Stimulated activated CD8-positive, alpha-beta memory T cell treated with anti-CD3 and anti-CD28 coated beads, Interleukin-15, amount 100 ng/mL, for 1 hour (primary cell): Measurements from ENCODE around the gene SGCE.
A peak's percentile ranks its signal among the peaks of the same experiment; 100 is the strongest.

Source experiments
- DNase-seq: peaks from one replicate; pipeline ENCODE4 v3.0.0-alpha.2; 2020; ENCODE audit warnings: low read depth

Gene SGCE

DNA sequence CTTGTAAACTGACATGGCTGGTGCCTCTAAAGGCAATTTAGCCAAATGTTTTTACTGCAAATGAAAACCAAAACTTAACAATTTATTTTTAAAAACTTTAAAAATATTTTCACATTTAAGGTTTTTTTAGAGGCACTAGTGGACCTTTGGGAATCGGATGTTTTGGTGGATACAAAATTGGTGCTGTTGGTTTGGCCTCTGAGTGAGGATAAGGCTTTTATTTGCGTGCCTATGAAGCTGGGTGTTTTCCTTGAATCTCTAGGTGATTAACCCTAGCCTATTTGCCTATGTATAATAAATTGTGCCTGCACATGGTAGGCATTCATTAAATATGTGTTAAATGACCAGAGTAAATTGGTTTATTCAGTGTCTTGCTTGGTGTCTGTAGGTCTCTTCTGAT, 2.9 kb upstream of the SGCE start:
- DNase-seq = no peak

DNA sequence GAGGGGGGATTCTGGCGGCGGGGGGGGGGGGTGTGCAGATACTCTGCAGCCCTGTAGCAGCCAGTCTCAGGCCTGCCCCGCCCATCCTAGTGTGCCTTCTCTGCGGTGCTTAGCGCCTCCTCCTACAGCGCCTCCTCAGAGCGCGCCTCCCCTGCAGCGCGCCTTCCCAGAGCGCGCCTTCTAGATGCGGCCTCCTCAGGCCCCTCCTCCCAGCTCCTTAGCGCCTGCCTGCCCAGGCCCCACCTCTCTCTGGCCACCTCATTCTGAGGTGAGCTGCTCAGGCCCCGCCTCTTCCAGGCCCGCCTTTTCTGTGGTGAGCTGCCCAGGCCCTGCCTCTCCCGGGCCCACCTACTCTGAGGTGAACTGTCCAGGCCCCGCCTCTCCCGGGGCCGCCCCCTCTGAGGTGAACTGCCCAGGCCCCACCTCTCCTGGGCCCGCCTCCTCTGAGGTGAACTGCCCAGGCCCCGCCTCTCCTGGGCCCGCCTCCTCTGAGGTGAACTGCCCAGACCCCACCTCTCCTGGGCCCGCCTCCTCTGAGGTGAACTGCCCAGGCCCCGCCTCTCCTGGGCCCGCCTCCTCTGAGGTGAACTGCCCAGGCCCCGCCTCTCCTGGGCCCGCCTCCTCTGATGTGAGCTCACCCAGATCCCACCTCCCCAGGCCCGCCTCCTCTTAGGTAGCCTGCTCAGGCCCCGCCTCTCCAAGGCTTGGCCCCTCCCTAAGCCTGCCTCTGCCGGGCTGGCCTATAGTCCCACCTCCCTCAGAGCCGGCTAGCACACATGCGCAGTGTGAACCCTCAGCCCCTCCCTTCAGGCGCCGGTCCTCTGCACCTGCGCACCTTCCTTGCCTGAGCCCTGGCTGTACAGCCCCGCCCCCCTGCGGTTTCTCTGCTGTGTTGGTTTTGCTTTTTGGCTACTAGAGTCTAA, 2.1 kb upstream of the SGCE start:
- DNase-seq = peak; percentile 80

DNA sequence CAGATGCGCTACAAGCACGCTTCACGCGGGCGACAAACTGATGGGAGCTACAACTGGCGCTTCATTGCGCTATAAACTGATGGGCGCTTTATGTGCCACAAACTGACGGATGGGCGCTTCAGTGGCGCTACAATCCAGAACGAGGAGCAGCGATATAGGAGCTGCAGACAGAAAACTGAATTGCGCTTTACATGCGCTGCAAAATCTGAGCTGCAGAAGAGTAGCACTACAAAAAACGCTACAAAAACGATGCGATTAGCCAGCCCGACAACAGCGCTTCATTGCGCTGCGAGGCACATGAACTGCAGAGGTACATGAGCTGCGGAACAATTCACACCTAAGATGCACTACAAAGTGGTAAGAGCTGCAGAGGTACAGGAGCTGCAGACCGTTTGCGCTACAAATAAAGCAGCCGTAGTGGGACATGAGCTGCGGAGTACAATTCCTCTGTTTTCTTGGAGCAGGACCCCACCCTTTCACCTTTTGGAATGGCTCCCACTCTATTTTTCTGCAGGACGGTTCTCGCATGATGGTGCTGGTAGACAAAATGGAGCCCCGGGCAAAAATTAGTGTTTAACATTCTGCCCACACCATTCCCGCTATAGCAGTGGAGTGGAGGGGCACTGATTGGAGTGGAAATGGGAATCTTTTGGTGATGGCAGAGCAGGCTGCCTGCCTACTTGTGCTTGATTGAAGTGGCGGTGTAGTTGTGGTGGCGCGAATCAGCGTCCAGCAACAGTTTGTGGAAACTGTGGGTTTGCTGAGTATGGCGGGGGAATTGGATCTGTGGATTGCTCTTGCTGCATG, 1.2 kb upstream of the SGCE start:
- no peak for DNase-seq

DNA sequence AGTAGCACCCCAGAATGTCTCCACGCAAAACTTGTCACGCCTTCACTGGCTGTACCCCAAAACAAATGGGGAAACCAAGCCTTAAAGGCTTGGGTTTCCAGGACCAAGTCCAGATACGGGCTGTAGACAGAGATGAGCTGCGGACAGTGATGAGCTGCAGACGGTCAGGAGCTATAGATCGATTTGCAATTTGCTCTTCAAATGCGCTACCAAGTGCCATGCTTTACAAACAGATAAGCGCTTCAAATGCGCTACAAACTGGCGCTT, 658 bp upstream of the SGCE start:
- DNase-seq = no peak

DNA sequence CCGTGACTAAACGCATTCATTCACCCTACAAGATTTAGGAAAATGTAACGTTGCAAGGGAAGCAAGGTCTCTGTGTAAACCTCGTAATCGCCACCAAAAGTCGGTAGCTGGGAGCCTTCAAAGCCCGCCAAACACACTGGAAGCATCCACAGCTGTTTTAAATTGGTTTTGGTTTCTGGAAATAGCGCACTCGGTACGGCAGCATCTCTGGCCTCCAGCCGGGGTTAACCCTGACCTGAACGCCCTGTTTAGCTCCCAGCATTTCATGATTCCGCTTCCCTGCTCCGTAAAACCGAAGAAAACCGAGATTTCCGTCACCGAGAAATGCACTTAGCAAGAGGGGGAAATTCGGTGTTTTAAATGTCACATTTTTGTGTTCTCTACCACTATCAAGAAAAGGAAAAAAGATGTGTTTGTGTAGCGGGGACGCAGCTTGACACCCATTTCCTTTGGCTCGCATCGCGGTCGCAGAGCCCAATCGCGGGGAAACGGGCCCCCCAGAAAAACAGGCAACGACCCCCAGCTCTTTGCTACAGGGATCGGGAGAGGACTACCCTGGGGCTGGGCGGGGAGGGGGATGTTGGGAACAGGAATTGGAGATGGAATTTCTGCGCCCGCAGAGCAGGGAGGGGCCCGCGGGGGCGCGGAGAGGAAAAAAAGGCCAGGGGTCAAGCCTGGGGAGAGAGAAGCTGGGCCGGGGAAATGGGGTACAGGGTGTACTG, 646 bp downstream of the SGCE start:
- no peak for DNase-seq

DNA sequence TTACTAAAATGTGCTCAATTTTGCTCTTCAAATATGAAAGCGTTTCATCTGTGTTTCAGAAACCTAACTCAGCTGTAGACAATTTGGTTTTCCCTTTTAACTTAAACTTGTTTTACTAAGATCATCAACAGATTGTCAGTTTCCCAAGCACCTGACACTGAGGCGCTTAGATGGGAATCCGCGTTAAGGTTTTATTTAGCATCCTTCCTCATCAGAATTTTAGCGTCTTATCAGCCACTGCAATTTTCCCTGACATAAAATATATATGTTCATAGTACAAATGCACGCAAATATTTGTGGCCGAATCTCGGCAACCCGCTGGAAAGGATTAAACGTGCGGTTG, 1.2 kb downstream of the SGCE start:
- no peak for DNase-seq

DNA sequence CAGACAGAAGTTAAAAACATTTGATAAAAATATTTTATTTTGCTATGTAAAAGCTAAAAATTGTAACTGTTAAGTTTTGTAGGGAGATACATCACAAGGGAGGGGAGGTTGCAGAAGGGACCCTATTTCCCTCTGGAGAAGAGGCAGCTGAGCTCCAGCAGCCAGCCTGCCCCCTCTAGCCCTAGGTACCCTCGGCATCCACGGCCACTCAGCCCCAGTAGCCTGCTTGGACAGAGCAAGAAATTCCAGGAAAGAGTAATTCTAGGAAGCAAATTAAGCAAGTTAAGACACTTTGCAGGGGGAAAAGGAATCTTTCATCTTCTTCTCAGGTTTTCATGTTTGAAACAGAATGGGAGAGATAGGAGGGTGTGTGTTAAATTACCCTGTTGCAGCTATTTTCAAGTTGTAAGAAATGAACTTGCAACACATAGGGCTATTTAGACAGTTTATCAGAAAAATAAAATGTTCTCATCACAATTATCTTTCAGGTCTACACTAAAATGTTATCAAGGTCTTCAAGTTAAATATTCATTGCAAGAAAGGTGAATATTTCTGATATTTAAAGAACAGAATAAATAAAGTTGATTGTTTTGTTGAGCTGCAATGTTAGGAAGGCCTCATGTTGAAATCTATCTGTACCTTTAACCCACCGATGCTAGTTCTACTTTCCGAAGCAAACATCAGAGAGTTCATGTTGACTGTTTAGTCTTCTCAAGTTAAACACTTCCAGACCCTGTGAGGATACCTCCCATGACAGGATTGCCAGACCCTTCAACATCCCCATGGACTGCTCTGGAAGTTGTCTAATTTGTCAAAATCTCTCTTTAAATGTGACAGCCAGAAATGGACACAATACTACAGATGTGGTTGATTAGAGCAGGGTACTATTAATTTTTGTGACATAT, 5.5 kb downstream of the SGCE start:
- DNase-seq = no peak

DNA sequence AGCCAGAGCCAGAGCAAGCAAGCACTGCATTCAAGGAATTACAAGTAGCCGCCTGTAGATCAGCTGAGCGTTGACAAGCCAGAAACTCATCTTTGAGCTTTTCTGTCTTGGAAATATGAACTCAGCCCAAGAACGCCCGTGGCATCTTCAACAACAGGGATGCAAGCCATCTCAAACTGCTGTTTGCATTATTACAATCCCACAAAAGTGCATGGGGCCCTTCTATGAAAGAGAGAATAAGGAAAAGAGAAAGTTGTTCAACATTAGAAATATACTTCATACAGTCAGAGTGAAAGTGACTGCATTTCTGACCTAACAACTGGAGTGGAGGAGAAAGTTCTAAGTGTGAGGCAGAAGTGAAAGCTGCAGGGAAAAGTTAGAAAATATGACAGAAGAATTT, 6.5 kb downstream of the SGCE start:
- no peak for DNase-seq

DNA sequence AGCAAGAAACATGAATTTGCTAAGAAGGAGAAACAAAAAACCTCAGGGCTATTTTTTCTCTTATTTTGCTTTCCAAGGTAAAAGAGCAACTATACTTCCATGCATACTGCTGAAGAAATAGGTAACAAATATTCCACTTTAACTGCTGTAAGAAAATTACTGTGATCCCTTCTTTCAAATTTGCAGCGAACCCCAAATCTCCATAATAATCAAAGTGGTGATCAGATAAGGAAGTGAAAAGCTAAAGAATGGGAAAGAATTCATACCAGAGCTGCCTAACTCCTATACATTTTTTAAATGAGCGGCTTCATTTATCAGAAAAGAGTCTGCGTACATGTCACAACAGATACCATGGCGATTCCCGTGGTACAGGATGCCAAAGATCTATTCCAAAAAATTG, 7.2 kb downstream of the SGCE start:
- no peak for DNase-seq

DNA sequence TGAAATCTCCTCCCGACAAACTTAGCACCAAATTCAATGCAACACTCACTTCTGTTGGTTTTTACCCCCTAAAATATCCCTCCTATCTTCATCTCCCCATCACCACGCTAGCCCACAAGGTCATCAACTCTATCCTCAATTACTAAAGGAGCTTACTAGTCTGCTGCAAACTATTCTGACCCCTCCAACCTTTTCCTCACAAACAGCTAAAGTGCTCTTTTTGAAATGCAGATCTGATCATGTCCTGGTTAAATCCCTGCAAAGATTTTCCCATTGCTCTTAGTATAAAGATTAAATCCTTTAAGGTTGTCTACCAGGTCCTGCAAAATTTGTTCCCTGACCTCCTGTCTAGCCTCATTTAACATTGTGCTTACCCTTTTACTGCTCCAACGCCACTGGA, 8.6 kb downstream of the SGCE start:
- no peak for DNase-seq

DNA sequence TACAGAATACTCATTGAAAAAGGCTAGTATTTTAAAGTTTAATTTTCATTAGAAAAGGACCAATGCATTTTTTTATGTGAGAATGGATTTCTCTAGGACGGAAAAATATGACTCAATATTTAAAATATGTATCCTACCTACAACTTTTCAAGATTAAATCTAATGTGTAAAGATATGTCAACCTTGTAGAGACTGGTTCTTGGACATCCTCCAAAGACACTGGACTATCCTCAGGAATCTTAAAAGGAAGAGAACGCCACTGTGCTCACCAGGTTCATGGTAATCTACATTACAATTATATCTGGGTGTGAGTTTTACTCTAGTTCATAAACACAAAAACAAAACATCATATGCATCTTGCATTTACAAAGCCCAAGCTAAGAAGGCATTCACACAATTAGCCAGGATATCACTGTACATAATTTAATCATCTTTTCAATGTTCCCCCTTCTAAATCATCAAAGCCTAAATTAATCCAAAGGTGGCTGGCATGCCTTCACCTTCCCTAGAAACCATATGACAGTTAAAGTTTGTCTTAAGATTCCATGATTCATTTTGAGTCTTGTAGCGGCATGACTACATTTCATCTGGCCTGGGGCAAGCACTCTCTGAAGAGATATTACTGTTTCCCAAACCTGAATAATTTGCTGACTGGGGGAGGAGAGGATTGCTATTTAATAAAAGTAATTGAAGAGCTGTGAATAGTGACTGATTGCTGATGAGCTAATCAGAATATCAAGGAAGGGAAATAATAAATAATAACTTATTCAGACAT, 12.0 kb downstream of the SGCE start:
- no peak for DNase-seq

DNA sequence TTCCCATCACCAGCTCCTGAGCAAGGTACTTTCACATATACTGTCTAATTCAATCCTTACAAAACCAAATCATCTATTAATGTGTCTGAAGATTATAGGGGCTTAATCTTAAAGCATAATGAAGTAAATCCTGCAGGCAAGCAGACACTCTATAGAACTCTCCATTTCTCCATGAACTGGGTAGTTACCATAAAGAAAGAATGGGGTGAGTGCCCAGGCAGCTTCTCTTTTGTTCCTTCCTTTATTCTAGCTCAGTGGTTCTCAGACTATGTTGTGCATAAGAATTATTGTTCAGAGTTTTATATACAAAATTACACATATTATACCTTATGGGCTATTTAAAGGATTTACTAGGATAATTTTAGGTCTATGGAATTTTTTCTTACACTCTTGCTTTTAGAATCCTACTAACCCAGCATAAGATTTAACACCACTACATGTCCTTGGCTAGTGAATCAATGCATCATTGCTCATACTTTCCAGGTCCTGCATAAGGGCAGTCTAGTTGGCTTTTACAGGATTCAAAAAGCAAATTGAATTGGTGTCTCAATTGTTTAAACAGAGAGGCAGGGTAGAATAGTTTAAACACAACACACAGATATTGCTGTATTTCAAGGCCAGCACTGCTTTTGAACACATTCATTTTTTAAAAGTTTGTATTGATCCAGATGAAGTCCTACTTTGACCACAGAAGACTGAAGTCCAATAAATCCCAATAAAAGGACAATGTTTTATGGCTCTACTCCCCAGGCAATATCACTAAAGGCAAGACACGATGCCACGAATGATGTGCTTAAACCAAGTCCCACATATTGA, 12.9 kb downstream of the SGCE start:
- DNase-seq = no peak

DNA sequence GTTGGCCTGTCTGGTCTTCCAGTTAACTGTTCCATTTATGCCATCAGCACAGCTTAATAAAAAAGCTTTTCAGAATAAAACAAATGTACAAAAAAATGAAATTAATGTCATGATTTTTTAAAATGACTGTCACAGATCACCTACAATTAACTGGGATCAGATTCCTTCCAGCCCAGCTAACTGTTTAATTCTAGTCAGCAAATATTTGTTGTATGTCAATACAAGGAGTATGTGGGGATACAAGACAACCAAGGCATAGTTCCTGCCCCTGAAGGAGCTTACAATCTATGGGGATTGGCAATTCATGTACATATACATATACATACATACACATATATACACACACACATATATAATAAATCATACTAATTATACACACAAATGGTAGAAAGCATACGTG, 16.5 kb downstream of the SGCE start:
- DNase-seq = no peak

DNA sequence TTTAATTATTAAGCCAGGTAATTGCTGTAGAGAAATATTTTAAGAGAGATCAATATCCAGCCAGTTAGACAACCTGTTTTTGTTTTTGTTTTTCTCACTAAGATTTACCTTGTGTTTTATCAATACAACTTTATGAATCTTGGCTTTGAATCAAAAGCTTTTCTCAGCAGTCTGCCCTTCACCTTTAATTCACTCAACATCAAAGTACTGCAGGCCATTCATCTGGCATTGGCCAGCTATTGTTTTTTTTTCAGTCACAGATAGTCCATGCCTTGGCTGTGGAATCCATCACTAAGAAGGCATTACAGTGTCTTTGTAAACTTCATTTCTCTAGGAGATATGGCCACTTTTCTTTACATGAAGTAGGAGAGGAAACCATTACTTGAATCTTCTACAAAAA, 20.2 kb downstream of the SGCE start:
- no peak for DNase-seq

DNA sequence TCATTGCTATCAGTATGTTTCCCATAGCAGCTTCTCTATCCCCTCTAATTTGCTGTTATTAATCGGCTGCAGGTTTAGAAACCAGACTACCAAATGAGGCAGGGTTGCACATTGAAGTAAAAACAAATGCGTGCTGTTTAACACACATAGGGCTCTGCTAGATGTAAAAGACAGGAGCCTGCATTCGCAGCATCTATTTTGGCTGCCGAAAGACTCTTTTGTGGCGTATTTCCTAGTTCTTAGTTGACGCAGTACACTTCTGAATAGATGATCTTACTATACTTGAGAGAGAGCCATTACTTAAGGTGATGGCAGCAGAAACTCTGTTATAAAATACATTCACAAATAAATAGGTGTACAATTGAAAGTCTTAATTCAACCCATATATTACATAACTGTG, 21.4 kb downstream of the SGCE start:
- DNase-seq = no peak

DNA sequence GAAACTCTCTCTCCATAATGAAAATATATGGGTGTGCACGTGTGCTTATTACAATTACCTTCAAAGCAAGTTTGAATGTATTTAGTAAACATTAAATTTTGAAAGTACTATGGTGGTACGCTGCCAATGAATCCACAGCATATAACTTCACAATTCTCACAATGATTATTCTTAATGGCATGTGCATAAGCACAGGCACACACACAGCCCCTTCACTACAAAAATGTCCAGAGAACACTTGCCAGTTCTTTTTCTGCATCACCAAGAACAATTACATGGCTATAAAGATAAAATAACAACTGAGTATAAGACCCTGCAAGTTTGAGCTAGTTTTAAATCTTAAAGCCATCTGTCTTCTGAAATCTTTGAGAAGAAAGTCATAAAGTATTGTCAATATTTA, 22.2 kb downstream of the SGCE start:
- no peak for DNase-seq

DNA sequence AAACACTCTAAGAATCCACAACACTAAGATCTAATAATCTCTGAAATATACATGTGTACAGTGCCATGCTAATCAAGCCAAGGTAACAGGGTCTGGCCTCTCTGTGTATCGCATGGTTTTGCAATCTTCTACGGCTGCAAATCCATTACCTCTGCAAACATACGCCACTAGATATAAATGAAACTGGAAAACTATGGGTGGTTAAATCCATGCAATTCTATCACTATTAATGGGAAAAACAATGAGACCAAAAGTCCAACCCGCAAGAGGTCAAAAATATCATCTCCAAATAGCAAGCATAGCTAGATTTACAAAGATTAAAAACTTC, 23.0 kb downstream of the SGCE start:
- no peak for DNase-seq

DNA sequence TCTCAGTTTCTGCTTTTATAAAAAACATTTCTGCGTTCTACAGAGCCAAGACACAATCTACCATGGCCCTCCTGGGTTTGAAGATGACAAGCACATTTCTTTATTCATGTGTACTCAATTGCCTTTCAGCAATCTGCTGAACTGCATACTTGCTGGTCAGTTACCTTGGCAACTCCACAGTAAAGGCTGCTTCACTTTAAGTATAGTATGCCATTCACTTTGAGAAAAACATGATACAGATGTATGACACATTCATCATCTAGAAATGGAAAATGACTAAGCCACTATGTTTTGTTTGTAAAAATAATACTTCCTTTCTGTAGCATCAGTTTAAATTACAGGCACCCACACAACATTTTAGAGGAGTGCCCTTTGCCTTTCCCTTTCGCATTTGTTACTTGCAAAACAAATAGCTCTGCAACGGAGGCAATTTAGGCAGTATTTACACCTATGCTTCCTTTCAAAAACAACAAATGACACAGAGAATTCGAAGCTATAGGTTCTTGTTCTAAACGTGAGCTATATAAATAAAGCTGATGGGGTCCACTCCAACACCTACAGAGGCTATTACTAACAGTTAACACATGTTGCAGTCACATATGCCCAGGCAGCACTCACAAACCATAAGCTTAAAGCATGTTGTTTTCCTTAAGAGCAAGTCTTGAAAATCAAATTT, 23.5 kb downstream of the SGCE start:
- DNase-seq = no peak

DNA sequence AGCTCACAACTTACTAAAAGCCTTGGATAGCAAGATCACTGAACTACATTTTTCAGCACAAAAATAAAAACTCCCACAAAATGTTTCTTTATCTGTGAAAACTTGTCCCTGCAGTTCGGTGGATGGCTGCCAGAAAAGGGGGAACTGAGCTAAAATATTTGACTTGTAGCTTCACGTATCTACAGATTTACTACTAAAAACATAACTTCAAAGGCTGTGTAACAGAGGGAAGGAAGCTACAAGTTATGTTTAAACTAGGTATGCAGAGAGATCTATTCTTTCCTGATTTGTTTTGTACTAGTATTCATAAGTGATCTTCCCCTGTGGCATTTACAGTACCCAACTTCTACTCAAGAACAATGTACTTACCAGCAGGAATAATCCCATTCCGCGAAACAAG, 25.1 kb downstream of the SGCE start:
- DNase-seq = no peak

DNA sequence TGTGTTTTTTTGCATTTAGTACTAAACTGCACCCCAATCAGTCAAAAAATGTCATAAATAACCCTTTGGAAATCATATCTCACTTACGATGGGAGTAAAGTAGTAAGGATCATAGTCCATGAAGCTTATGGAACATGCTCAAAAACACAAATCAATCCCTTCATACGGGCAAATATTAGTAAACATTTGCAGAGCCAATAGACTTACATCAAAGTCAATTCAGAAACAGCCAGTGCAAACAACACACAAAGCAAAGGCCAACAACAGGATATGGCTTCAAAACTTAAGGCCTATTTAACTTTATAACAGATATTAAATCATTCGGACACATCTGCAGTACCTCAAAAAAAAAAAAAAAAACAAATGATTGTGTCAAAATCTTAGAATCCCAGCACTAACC, 32.1 kb downstream of the SGCE start:
- no peak for DNase-seq
